Measurements from ENCODE around the gene NHLRC1.
"Not testable (repeated sequence)": the region's sequence is repeated elsewhere in the genome, so short reads cannot be mapped to it uniquely, and the experiment has no call there.

Gene NHLRC1

GRCh38 chr6:18122128-18123093, at the start of gene NHLRC1:
Gene NHLRC1 (minus strand): TSS chr6:18122677. CDS start chr6:18122606, 71 bp downstream.
- DNase-seq: peak; percentile 65

- no peak for DNase-seq
These were observed 49.4 kb upstream of the NHLRC1 start for GRCh38 chr6:18171871-18172270.

GRCh38 chr6:18168264-18168663, 45.8 kb upstream of the NHLRC1 start:
- no peak for DNase-seq

- DNase-seq: no peak
These were observed 44.0 kb upstream of the NHLRC1 start for GRCh38 chr6:18166312-18167036.

- DNase-seq: no peak
These were observed 43.3 kb upstream of the NHLRC1 start for GRCh38 chr6:18165751-18166150.

- DNase-seq: no peak
These were observed 39.9 kb upstream of the NHLRC1 start for GRCh38 chr6:18162401-18162800.

GRCh38 chr6:18161431-18161830, 39.0 kb upstream of the NHLRC1 start:
- DNase-seq: no peak

GRCh38 chr6:18160911-18161310, 38.4 kb upstream of the NHLRC1 start:
- no peak for DNase-seq

GRCh38 chr6:18155864-18156421, 33.5 kb upstream of the NHLRC1 start:
- peak; percentile 62 for DNase-seq

- DNase-seq: peak; percentile 96
These were observed 32.8 kb upstream of the NHLRC1 start, which contains the start of gene KDM1B for GRCh38 chr6:18155150-18155863. Gene KDM1B (plus strand): TSS chr6:18155422. CDS start chr6:18159896, 4,474 bp downstream.

- DNase-seq: peak; percentile 93
These were observed 32.2 kb upstream of the NHLRC1 start, which contains the start of gene TPMT for GRCh38 chr6:18154507-18155149. Gene TPMT (minus strand): TSS chr6:18155077. CDS start chr6:18149127, 5,950 bp downstream.

GRCh38 chr6:18153311-18153703, 30.8 kb upstream of the NHLRC1 start:
- no peak for DNase-seq

- no peak for DNase-seq
These were observed 29.3 kb upstream of the NHLRC1 start for GRCh38 chr6:18151801-18152200.

- not testable (repeated sequence) for DNase-seq
These were observed 28.9 kb upstream of the NHLRC1 start for GRCh38 chr6:18151391-18151790.

- no peak for DNase-seq
These were observed 26.0 kb upstream of the NHLRC1 start for GRCh38 chr6:18148304-18149025.

- no peak for DNase-seq
These were observed 25.1 kb upstream of the NHLRC1 start for GRCh38 chr6:18147616-18148015.

GRCh38 chr6:18147160-18147559, 24.7 kb upstream of the NHLRC1 start:
- no peak for DNase-seq

GRCh38 chr6:18142591-18142861, 20.0 kb upstream of the NHLRC1 start:
- no peak for DNase-seq

- DNase-seq: peak; percentile 93
These were observed 19.5 kb upstream of the NHLRC1 start for GRCh38 chr6:18141805-18142590.

- DNase-seq: no peak
These were observed 17.6 kb upstream of the NHLRC1 start for GRCh38 chr6:18139935-18140621.
